Loucy (cell line): ENCODE results near the gene PCCA.

Experiments
- CTCF ChIP-seq: fragments of 200-600 bp; sonication (generic); conservative IDR thresholded peaks from 2 replicates; pipeline ENCODE4 v1.5.1; 2014; ENCODE audit warnings: mild to moderate bottlenecking, antibody characterized with exemption, low read length
- EZH2phosphoT487 ChIP-seq: fragments of 200-600 bp; IDR thresholded peaks from 2 replicates; pipeline ENCODE4 v1.6.1; 2018; ENCODE audit warnings: antibody characterized with exemption, mild to moderate bottlenecking, moderate library complexity, borderline replicate concordance

DNA sequence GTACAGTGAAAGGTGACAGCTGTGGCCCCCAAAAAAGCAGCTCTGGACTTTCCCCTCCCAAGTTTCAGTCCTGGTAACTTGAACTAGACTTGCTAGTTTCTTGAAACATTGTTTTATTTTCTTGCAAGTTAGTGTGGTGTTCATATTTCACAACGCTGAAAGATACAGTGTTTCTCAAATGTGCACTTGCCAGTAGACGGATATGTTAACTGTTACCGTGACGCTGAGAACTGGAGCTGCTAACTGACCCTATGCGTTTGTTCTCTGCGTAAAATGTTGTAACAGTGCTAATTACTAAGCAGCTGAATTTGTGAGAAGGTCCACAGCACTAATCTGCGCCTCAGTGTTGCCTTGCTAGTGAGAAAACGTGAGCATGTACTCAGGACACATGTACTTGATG, 420.1 kb downstream of the PCCA start:
- TF ChIP-seq CTCF = no peak
- no peak for TF ChIP-seq EZH2phosphoT487
